GM23248 (cell line): Measurements from ENCODE around the gene ARHGEF28. TPM values are rescaled to one million over a fixed set of nuclear protein-coding genes. Genes with fewer than 3 reads are reported as not detected.

ENCODE experiments used
- DNase-seq: peaks from one replicate; pipeline ENCODE4 v3.0.0-alpha.2; 2015
- H2AFZ ChIP-seq: fragments of 200-600 bp; sonication (generic); 2 replicates; pipeline ENCODE4 v1.6.1; 2016; ENCODE audit warnings: antibody characterized with exemption
- H3F3A ChIP-seq: fragments of 200-600 bp; sonication (generic); 2 replicates; pipeline ENCODE4 v1.6.1; 2016; ENCODE audit warnings: mild to moderate bottlenecking, antibody characterized with exemption, mixed run types; ENCODE audit not compliant: insufficient read depth
- H3K27ac ChIP-seq: fragments of 200-600 bp; sonication (generic); 2 replicates; pipeline ENCODE4 v1.5.1; 2016; ENCODE audit warnings: mild to moderate bottlenecking
- H3K27me3 ChIP-seq: fragments of 200-600 bp; sonication (generic); replicated peaks from 2 replicates; pipeline ENCODE4 v1.6.1; 2016; ENCODE audit warnings: mild to moderate bottlenecking; ENCODE audit not compliant: insufficient read depth
- H3K36me3 ChIP-seq: fragments of 200-600 bp; sonication (generic); 2 replicates; pipeline ENCODE4 v1.6.1; 2016; ENCODE audit warnings: low read depth, mild to moderate bottlenecking
- H3K4me1 ChIP-seq: fragments of 200-600 bp; sonication (generic); 2 replicates; pipeline ENCODE4 v1.6.1; 2016; ENCODE audit warnings: mild to moderate bottlenecking; ENCODE audit not compliant: insufficient read depth
- H3K4me2 ChIP-seq: fragments of 200-600 bp; sonication (generic); one replicate; pipeline ENCODE4 v1.6.1; 2016; ENCODE audit warnings: mild to moderate bottlenecking; ENCODE audit not compliant: unreplicated experiment
- H3K4me3 ChIP-seq: fragments of 200-600 bp; sonication (generic); 2 replicates; pipeline ENCODE4 v1.5.1; 2016; ENCODE audit warnings: mild to moderate bottlenecking
- H3K79me2 ChIP-seq: fragments of 200-600 bp; sonication (generic); 2 replicates; pipeline ENCODE4 v1.6.1; 2016; ENCODE audit warnings: mild to moderate bottlenecking; ENCODE audit not compliant: insufficient read depth
- H3K9ac ChIP-seq: fragments of 200-600 bp; sonication (generic); 2 replicates; pipeline ENCODE4 v1.6.1; 2016; ENCODE audit warnings: mild to moderate bottlenecking
- H3K9me2 ChIP-seq: fragments of 200-600 bp; sonication (generic); 2 replicates; pipeline ENCODE4 v1.6.1; 2016; ENCODE audit warnings: mixed run types, mild to moderate bottlenecking, moderate library complexity; ENCODE audit not compliant: insufficient read depth
- H3K9me3 ChIP-seq: fragments of 200-600 bp; sonication (generic); one replicate; pipeline ENCODE4 v1.6.1; 2017; ENCODE audit warnings: low read depth
- H4K20me1 ChIP-seq: fragments of 200-600 bp; sonication (generic); 2 replicates; pipeline ENCODE4 v1.6.0; 2016; ENCODE audit not compliant: insufficient read depth
- EZH2 ChIP-seq: fragments of 200-600 bp; sonication (generic); IDR thresholded peaks from 2 replicates; pipeline ENCODE4 v1.6.1; 2018; ENCODE audit warnings: antibody characterized with exemption, mild to moderate bottlenecking; ENCODE audit not compliant: insufficient read depth, poor library complexity, severe bottlenecking
- EZH2phosphoT487 ChIP-seq: fragments of 200-600 bp; sonication (generic); IDR thresholded peaks from 2 replicates; pipeline ENCODE4 v1.6.1; 2018; ENCODE audit warnings: antibody characterized with exemption, moderate library complexity, mild to moderate bottlenecking, low read depth; ENCODE audit not compliant: insufficient read depth
- WGBS, 2 experiments: methylation state at CpG; one replicate each; pipeline ENCODE4 v1.1.6; 2015 to 2017; ENCODE audit warnings: low lambda C conversion rate in 2 of 2, low coverage in 1 of 2; ENCODE audit errors: missing lambda C conversion rate in 2 of 2; 5-methylcytosine and 5-hydroxymethylcytosine counted together
- in situ Hi-C: fragments of 300-500 bp; cut with MboI; formaldehyde crosslinking; loops from 2 replicates; pipeline ENCODE4 v1.15.0; 2020
- polyA plus RNA-seq: library from polyadenylated mRNA; unstranded; fragments of >200 nt; fragmentation: Nextera tagmentation; extraction: Ambion mirVana; gene quantifications from 2 replicates; pipeline ENCODE4 v1.2.1, GENCODE V29; 2016
- total RNA-seq: library from RNA; depleted of rRNA; stranded (reverse); fragments of >200 nt; shearing (Covaris generic); gene quantifications from 2 replicates; pipeline ENCODE4 v1.2.3, GENCODE V29; 2014

Gene ARHGEF28
- total and polyA plus RNA-seq, 2 experiments from 2014 or later = 5.0 to 9.6 TPM

GRCh38 chr5:73908395-73908794 is 282.4 kb downstream of the ARHGEF28 start:
- Histone ChIP-seq H3K4me2 (no peak overlapping the region), H3K9me3 (no peaks in the 10 kb centered on the region), H3K79me2 (no peaks in the 10 kb centered on the region), H2AFZ (no peak overlapping the region), H3K9me2 (no peaks in the 10 kb centered on the region), H3K36me3 (no peaks in the 10 kb centered on the region), H3K4me1 (no peaks in the 10 kb centered on the region), H3K4me3 (no peak overlapping the region), H4K20me1 (no peaks in the 10 kb centered on the region), H3K27ac (no peak overlapping the region), H3F3A (no peaks in the 10 kb centered on the region), H3K9ac (no peak overlapping the region), H3K27me3 (no peaks in the 10 kb centered on the region)
- TF ChIP-seq EZH2 = no peak
- TF ChIP-seq EZH2phosphoT487 = no peak
- in situ Hi-C loops = no loop called here
- no peak for DNase-seq
- WGBS, 2 experiments = 77 to 91% methylated on average over 2 of the region's 2 CpGs

- WGBS, 2 experiments = 96 to 98% methylated on average over 3 of the region's 3 CpGs
These were observed 282.9 kb downstream of the ARHGEF28 start for GRCh38 chr5:73908846-73909245.

DNA sequence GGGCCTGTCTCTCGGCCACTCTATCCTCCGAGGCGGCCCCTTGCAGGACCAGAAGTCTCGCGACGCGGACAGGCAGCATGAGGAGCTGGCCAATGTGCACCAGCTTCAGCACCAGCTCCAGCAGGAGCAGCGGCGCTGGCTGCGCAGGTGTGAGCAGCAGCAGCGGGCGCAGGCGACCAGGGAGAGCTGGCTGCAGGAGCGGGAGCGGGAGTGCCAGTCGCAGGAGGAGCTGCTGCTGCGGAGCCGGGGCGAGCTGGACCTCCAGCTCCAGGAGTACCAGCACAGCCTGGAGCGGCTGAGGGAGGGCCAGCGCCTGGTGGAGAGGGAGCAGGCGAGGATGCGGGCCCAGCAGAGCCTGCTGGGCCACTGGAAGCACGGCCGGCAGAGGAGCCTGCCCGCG is 283.5 kb downstream of the ARHGEF28 start:
- WGBS, 2 experiments = 98 to 99% methylated on average over 26 to 27 of the region's 27 CpGs

More at GRCh38 chr5:73908846-73909245, 282.9 kb downstream of the ARHGEF28 start:
- DNase-seq = no peak
- H3F3A ChIP-seq = no peaks in the 10 kb centered on the region
- H3K9me3 ChIP-seq = no peaks in the 10 kb centered on the region
- no peaks in the 10 kb centered on the region for H4K20me1 ChIP-seq
- H3K4me3 ChIP-seq = no peak overlapping the region
- H3K36me3 ChIP-seq = no peaks in the 10 kb centered on the region
- no peak overlapping the region for H3K27ac ChIP-seq
- H2AFZ ChIP-seq = no peak overlapping the region
- no peaks in the 10 kb centered on the region for H3K27me3 ChIP-seq
- no peak overlapping the region for H3K4me2 ChIP-seq
- H3K79me2 ChIP-seq = no peaks in the 10 kb centered on the region
- H3K9me2 ChIP-seq = no peaks in the 10 kb centered on the region
- TF ChIP-seq EZH2 (no peak), EZH2phosphoT487 (no peak)
- no peaks in the 10 kb centered on the region for H3K4me1 ChIP-seq
- in situ Hi-C loops = no loop called here
- H3K9ac ChIP-seq = no peak overlapping the region

DNA sequence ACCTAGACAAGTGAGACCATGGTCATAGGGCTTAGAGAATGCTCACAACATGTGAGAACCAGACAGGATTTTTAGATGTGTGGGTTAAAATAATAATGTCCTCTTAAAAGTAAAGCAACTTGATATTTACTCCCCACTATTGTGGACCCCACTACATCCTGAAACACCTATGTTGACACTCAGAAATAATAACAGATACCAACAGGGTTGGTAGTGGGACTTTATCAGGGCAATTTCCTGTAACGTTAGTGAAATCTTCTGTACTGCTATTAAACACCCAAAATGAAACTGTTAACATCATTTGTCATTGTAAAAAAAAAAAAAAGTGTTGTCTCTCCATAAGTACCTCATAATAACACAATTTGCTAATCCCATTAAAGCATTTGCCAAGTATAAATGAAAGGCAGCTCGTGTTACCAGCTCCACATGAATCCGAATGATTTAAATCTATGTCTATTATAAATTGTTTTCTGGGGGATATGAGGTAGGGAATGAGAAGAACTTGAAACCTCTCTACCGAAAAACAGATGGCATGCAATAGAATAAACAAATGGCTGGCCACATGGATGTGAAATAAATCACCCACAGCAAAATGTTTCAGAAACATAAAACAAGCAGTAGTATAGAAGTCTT is 285.9 kb downstream of the ARHGEF28 start:
- Histone ChIP-seq H2AFZ (no peak overlapping the region), H3K27ac (no peak overlapping the region), H3K9me2 (no peaks in the 10 kb centered on the region), H3K4me1 (no peaks in the 10 kb centered on the region), H3K9me3 (no peaks in the 10 kb centered on the region), H3K36me3 (no peaks in the 10 kb centered on the region), H3K9ac (no peak overlapping the region), H3K27me3 (no peaks in the 10 kb centered on the region), H3K4me3 (no peak overlapping the region), H4K20me1 (no peaks in the 10 kb centered on the region), H3F3A (no peaks in the 10 kb centered on the region), H3K4me2 (no peak overlapping the region), H3K79me2 (no peaks in the 10 kb centered on the region)
- TF ChIP-seq EZH2 = no peak
- no peak for TF ChIP-seq EZH2phosphoT487
- in situ Hi-C loops = no loop called here
- WGBS, 2 experiments = 35 to 47% methylated on average over 4 of the region's 4 CpGs
- DNase-seq = no peak

More for the DNA sequence above, 283.5 kb downstream of the ARHGEF28 start:
- H3K36me3 ChIP-seq = no peaks in the 10 kb centered on the region
- H4K20me1 ChIP-seq = no peaks in the 10 kb centered on the region
- no peaks in the 10 kb centered on the region for H3K9me2 ChIP-seq
- no peaks in the 10 kb centered on the region for H3K4me1 ChIP-seq
- TF ChIP-seq EZH2phosphoT487 (no peak), EZH2 (no peak)
- in situ Hi-C loops = no loop called here
- DNase-seq = no peak
- H3K27me3 ChIP-seq = no peaks in the 10 kb centered on the region
- no peak overlapping the region for H3K27ac ChIP-seq
- H3F3A ChIP-seq = no peaks in the 10 kb centered on the region
- H3K4me2 ChIP-seq = no peak overlapping the region
- no peaks in the 10 kb centered on the region for H3K79me2 ChIP-seq
- H3K4me3 ChIP-seq = no peak overlapping the region
- no peak overlapping the region for H3K9ac ChIP-seq
- H2AFZ ChIP-seq = no peak overlapping the region
- no peaks in the 10 kb centered on the region for H3K9me3 ChIP-seq

GRCh38 chr5:73912821-73913271 is 286.9 kb downstream of the ARHGEF28 start:
- in situ Hi-C loops = no loop called here
- no peaks in the 10 kb centered on the region for H3K27me3 ChIP-seq
- H3K9me3 ChIP-seq = no peaks in the 10 kb centered on the region
- H2AFZ ChIP-seq = no peak overlapping the region
- WGBS, 2 experiments = 97 to 99% methylated on average over 3 of the region's 3 CpGs
- H3K36me3 ChIP-seq = no peaks in the 10 kb centered on the region
- no peak for DNase-seq
- no peak overlapping the region for H3K4me3 ChIP-seq
- H3K4me1 ChIP-seq = no peaks in the 10 kb centered on the region
- H3K4me2 ChIP-seq = no peak overlapping the region
- no peak overlapping the region for H3K27ac ChIP-seq
- no peaks in the 10 kb centered on the region for H3K9me2 ChIP-seq
- TF ChIP-seq EZH2 = no peak
- no peak for TF ChIP-seq EZH2phosphoT487
- no peaks in the 10 kb centered on the region for H3F3A ChIP-seq
- H3K9ac ChIP-seq = no peak overlapping the region
- H3K79me2 ChIP-seq = no peaks in the 10 kb centered on the region
- no peaks in the 10 kb centered on the region for H4K20me1 ChIP-seq
